K562 (cell line): ENCODE measurements around the gene USP20. TPM values are rescaled to one million over a fixed set of nuclear protein-coding genes. Genes with fewer than 3 reads are reported as not detected.

Source experiments
- BCOR ChIP-seq: fragments of 450-650 bp; IDR thresholded peaks from 2 replicates; pipeline ENCODE4 v1.6.1; 2016
- BHLHE40 ChIP-seq: IDR thresholded peaks from 2 replicates; pipeline ENCODE4 v1.6.1; 2011; ENCODE audit warnings: low read length, improper control_type of control experiment
- CBX8 ChIP-seq: fragments of 200-600 bp; sonication (generic); IDR thresholded peaks from 2 replicates; pipeline ENCODE4 v1.6.1; 2012; ENCODE audit warnings: borderline replicate concordance, mixed run types, low read depth, mild to moderate bottlenecking, moderate library complexity, mixed read lengths, low read length, control low read depth, inconsistent platforms; ENCODE audit not compliant: poor library complexity, severe bottlenecking; ENCODE audit errors: extremely low read depth
- CGGBP1 ChIP-seq: fragments of 250-450 bp; sonication (Bioruptor Pico); IDR thresholded peaks from 2 replicates; pipeline ENCODE4 v1.9.0; 2021; ENCODE audit warnings: mild to moderate bottlenecking
- CXXC5 ChIP-seq: fragments of 250-450 bp; sonication (Bioruptor Pico); IDR thresholded peaks from 2 replicates; pipeline ENCODE4 v1.8.0; 2022; ENCODE audit warnings: inconsistent platforms, mild to moderate bottlenecking, moderate library complexity
- ERF ChIP-seq: fragments of 450-650 bp; formaldehyde crosslinking; IDR thresholded peaks from 2 replicates; pipeline ENCODE4 v1.4.0; 2020; ENCODE audit warnings: mild to moderate bottlenecking, mixed read lengths
- ETV5 ChIP-seq: sonication (generic); formaldehyde crosslinking; IDR thresholded peaks from 2 replicates; pipeline ENCODE4 v1.4.0; 2020; ENCODE audit warnings: low read depth, mild to moderate bottlenecking, missing genetic modification reagents
- GTF2F1 ChIP-seq: IDR thresholded peaks from 2 replicates; pipeline ENCODE4 v1.6.1; 2011; ENCODE audit warnings: low read depth, low read length, improper control_type of control experiment
- HDAC2 ChIP-seq: fragments of 450-650 bp; IDR thresholded peaks from 2 replicates; pipeline ENCODE4 v1.6.1; 2016; ENCODE audit warnings: mild to moderate bottlenecking
- KLF13 ChIP-seq: fragments of 450-650 bp; IDR thresholded peaks from 2 replicates; pipeline ENCODE4 v1.6.1; 2016; ENCODE audit warnings: missing genetic modification characterization, low read depth, mild to moderate bottlenecking, missing compliant biosample characterization, moderate library complexity, borderline replicate concordance
- MAFF ChIP-seq: IDR thresholded peaks from 2 replicates; pipeline ENCODE4 v1.6.1; 2012; ENCODE audit warnings: low read length, improper control_type of control experiment
- MEIS2 ChIP-seq: fragments of 450-650 bp; IDR thresholded peaks from 2 replicates; pipeline ENCODE4 v1.6.1; 2014; ENCODE audit warnings: mild to moderate bottlenecking; ENCODE audit not compliant: partially characterized antibody
- MXI1 ChIP-seq: IDR thresholded peaks from 2 replicates; pipeline ENCODE4 v1.6.1; 2011; ENCODE audit warnings: low read depth, mild to moderate bottlenecking, improper control_type of control experiment, low read length
- POLR2B ChIP-seq: fragments of 450-650 bp; IDR thresholded peaks from 2 replicates; pipeline ENCODE4 v1.6.1; 2018; ENCODE audit warnings: low read depth; ENCODE audit not compliant: partially characterized antibody
- PYGO2 ChIP-seq: fragments of 450-650 bp; IDR thresholded peaks from 2 replicates; pipeline ENCODE4 v1.6.1; 2016; ENCODE audit warnings: mild to moderate bottlenecking, missing genetic modification characterization, moderate library complexity, missing compliant biosample characterization
- SMAD4 ChIP-seq: fragments of 250-450 bp; sonication (Bioruptor Pico); conservative IDR thresholded peaks from 2 replicates; pipeline ENCODE4 v1.8.0; 2021; ENCODE audit warnings: inconsistent platforms, mild to moderate bottlenecking, moderate library complexity
- SMARCC2 ChIP-seq: fragments of 450-650 bp; IDR thresholded peaks from 2 replicates; pipeline ENCODE4 v1.6.1; 2017; ENCODE audit warnings: antibody characterized with exemption, moderate library complexity, mild to moderate bottlenecking, low read depth
- TCF3 ChIP-seq: sonication (generic); formaldehyde crosslinking; IDR thresholded peaks from 2 replicates; pipeline ENCODE4 v1.4.0; 2020; ENCODE audit warnings: mild to moderate bottlenecking, missing genetic modification reagents
- ZBTB9 ChIP-seq: fragments of 450-650 bp; formaldehyde crosslinking; IDR thresholded peaks from 2 replicates; pipeline ENCODE4 v1.4.0; 2020; ENCODE audit warnings: mild to moderate bottlenecking, moderate library complexity
- ZNF431 ChIP-seq: sonication (generic); formaldehyde crosslinking; IDR thresholded peaks from 2 replicates; pipeline ENCODE4 v1.8.0; 2022; ENCODE audit warnings: mild to moderate bottlenecking, missing genetic modification reagents
- ZNF592 ChIP-seq: fragments of 450-650 bp; IDR thresholded peaks from 2 replicates; pipeline ENCODE4 v1.6.1; 2017; ENCODE audit warnings: antibody characterized with exemption, mild to moderate bottlenecking
- ZNF740 ChIP-seq, 3 experiments: fragments of 200-800 bp in 1 of 3; sonication (Bioruptor generic) in 1 of 3; sonication (generic) in 1 of 3; formaldehyde crosslinking in 1 of 3; IDR thresholded peaks; 2 replicates each; pipeline versions ENCODE4 v1.6.1 to v1.8.0; 2016 to 2022; ENCODE audit warnings: mild to moderate bottlenecking in 2 of 3, missing compliant biosample characterization in 2 of 3, missing genetic modification characterization in 2 of 3, missing genetic modification reagents in 1 of 3
- polyA plus RNA-seq, 8 experiments: library from polyadenylated mRNA; depleted of rRNA in 4 of 8; stranded (reverse) in 5 of 8; unstranded in 3 of 8; fragments of >200 nt; fragmentation: Nextera tagmentation in 2 of 8; fragmentation: Illumina TruSeq in 1 of 8; extraction: Ambion mirVana in 2 of 8; extraction: Trizol in 1 of 8; gene quantifications; 2 replicates each; pipeline versions ENCODE4 v1.2.1 to v1.2.3, GENCODE V29; 2011 to 2014; ENCODE audit warnings: inconsistent platforms in 1 of 8, missing spikeins in 1 of 8
- total RNA-seq, 7 experiments: library from RNA; depleted of rRNA in 6 of 7; stranded (reverse); fragments of >200 nt in 6 of 7; fragmentation: Illumina TruSeq in 2 of 7; extraction: Trizol in 2 of 7; gene quantifications; 2 replicates each; pipeline versions ENCODE4 v1.2.1 to v1.2.3, GENCODE V29; 2011 to 2021; ENCODE audit warnings: low replicate concordance in 1 of 7

The USP20 gene
- total and polyA plus RNA-seq, 9 of the 15 experiments (the other 6 are each of a cell fraction or from before 2014, with no cell fraction given): 1.9 to 136 (median 49.1) TPM

- TF ChIP-seq BHLHE40: peak; percentile 13; the same call in 1 of the 2 replicates
- TF ChIP-seq ZBTB9 (CRISPR knock-in tag): 0 out of 2 replicates have a peak, but pooled peaks have one; percentile 43
- TF ChIP-seq ERF (CRISPR knock-in tag): no peak
- peak; percentile 35; the same call in 1 of the 2 replicates for TF ChIP-seq MAFF
- TF ChIP-seq TCF3: peak; percentile 55; the same call in 1 of the 2 replicates
- peak; percentile 56; the same call in 1 of the 2 replicates for TF ChIP-seq CXXC5 (CRISPR knock-in tag)
- peak; percentile 90 for TF ChIP-seq ETV5
- no peak for TF ChIP-seq SMARCC2
- no peak for TF ChIP-seq ZNF431
- TF ChIP-seq POLR2B: peak; percentile 12
- no peak for TF ChIP-seq ZNF740 (CRISPR knock-in tag; IDR thresholded peaks at IDR 0.05)
- TF ChIP-seq ZNF740 (tag; IDR thresholded peaks at IDR 0.05): no peak
- no peak for TF ChIP-seq CGGBP1 (CRISPR knock-in tag)
- TF ChIP-seq BCOR: peak; percentile 93
- 0 out of 2 replicates have a peak, but pooled peaks have one; percentile 38 for TF ChIP-seq HDAC2
- TF ChIP-seq SMAD4: peak; percentile 78
- TF ChIP-seq ZNF592: no peak
- TF ChIP-seq PYGO2 (tag): no peak
- no peak for TF ChIP-seq GTF2F1
- TF ChIP-seq KLF13 (tag): no peak
- TF ChIP-seq CBX8: no peak
- TF ChIP-seq MXI1: no peak
- TF ChIP-seq MEIS2: peak; percentile 42
Observed at GRCh38 chr9:129838707-129839259, 3.5 kb downstream of the USP20 start (continued).
